HepG2 (cell line): ENCODE measurements around the gene LATS2. TPM values are rescaled to one million over a fixed set of nuclear protein-coding genes. Genes with fewer than 3 reads are reported as not detected.

Source experiments
- ATAC-seq: fragments of 200-7000 bp; cut with Tn5 transposase; 3 replicates; pipeline ENCODE4 v1.9.1; 2020; ENCODE audit warnings: mild to moderate bottlenecking, moderate library complexity
- BruUV-seq: library from RNA; stranded (reverse); fragments of 400-500 nt; replicated peaks from 2 replicates; lab custom pipeline; 2021; lab: Mats Ljungman, UMichigan
- CTCF ChIA-PET: fragments of 300-600 bp; formaldehyde crosslinking; extraction: SDS; loops from one replicate; lab custom pipeline; 2021; ENCODE audit warnings: low total read pairs, inconsistent platforms, low intra/inter-chr PET ratio; lab: Yijun Ruan, JAX
- POLR2A ChIA-PET: fragments of 350-600 bp; sonication (Branson Sonifier 250); formaldehyde crosslinking; loops from one replicate; lab custom pipeline; 2020; ENCODE audit warnings: antibody characterized with exemption, inconsistent platforms; lab: Yijun Ruan, JAX
- DNase-seq: peaks from one replicate; pipeline ENCODE4 v3.0.0-alpha.2; 2015; ENCODE audit warnings: low spot score
- FAIRE-seq: peaks from 3 replicates; lab custom pipeline; 2011; peaks lifted over from hg19 to GRCh38; lab: Jason Lieb, UNC
- H2AFZ ChIP-seq: one replicate; pipeline ENCODE4 v1.6.1; 2011; ENCODE audit warnings: low read length, inconsistent platforms
- H3K27ac ChIP-seq: fragments of 300-600 bp; 3 replicates; pipeline ENCODE4 v1.8.0; 2011; ENCODE audit warnings: mixed run types, mild to moderate bottlenecking, mixed read lengths, low read length, inconsistent platforms; ENCODE audit not compliant: insufficient read depth; ENCODE audit errors: extremely low read length
- H3K27me3 ChIP-seq, 2 experiments: fragments of 200-600 bp in 1 of 2; 2 replicates in 1 of 2; 3 replicates in 1 of 2; pipeline versions ENCODE4 v1.6.0 to v1.8.0; 2011; ENCODE audit warnings: low read length in 2 of 2, mild to moderate bottlenecking in 2 of 2, moderate library complexity in 2 of 2, inconsistent platforms in 1 of 2; ENCODE audit not compliant: insufficient read depth in 2 of 2, control insufficient read depth in 1 of 2
- H3K36me3 ChIP-seq, 2 experiments: fragments of 200-600 bp in 1 of 2; replicated peaks in 1 of 2; 2 replicates in 1 of 2; 3 replicates in 1 of 2; pipeline versions ENCODE4 v1.5.1 to v1.8.0; 2011; ENCODE audit warnings: low read length in 2 of 2, inconsistent platforms in 1 of 2; ENCODE audit not compliant: insufficient read depth in 2 of 2, control insufficient read depth in 1 of 2
- H3K4me1 ChIP-seq: 2 replicates; pipeline ENCODE4 v1.5.1; 2012; ENCODE audit warnings: low read length, inconsistent platforms; ENCODE audit not compliant: insufficient read depth
- H3K4me2 ChIP-seq: 2 replicates; pipeline ENCODE4 v1.6.0; 2011; ENCODE audit warnings: low read depth, low read length, inconsistent platforms
- H3K4me3 ChIP-seq, 3 experiments: fragments of 200-600 bp in 1 of 3; sonication (generic), shearing (Covaris generic) in 1 of 3; replicated peaks in 1 of 3; 2 replicates each; pipeline ENCODE4 v1.5.1; 2011 to 2016; ENCODE audit warnings: low read length in 3 of 3, inconsistent platforms in 2 of 3, low read depth in 2 of 3, mild to moderate bottlenecking in 2 of 3, control low read depth in 1 of 3, mixed read lengths in 1 of 3; ENCODE audit not compliant: insufficient read depth in 1 of 3
- H3K79me2 ChIP-seq: one replicate; pipeline ENCODE4 v1.6.1; 2011; ENCODE audit warnings: low read length, inconsistent platforms; ENCODE audit not compliant: insufficient read depth
- H3K9ac ChIP-seq: 2 replicates; pipeline ENCODE4 v1.6.0; 2011; ENCODE audit warnings: mild to moderate bottlenecking, low read depth, low read length, inconsistent platforms; ENCODE audit not compliant: insufficient read depth
- H3K9me3 ChIP-seq: 2 replicates; pipeline ENCODE4 v1.5.1; 2012; ENCODE audit warnings: mild to moderate bottlenecking, low read length
- H4K20me1 ChIP-seq: 2 replicates; pipeline ENCODE4 v1.6.0; 2011; ENCODE audit warnings: inconsistent platforms, mild to moderate bottlenecking, low read length, moderate library complexity; ENCODE audit not compliant: insufficient read depth
- ARID3A ChIP-seq: IDR thresholded peaks from 2 replicates; pipeline ENCODE4 v1.6.1; 2012; ENCODE audit warnings: low read depth, low read length, improper control_type of control experiment
- ARID5B ChIP-seq: IDR thresholded peaks from 2 replicates; pipeline ENCODE4 v1.4.0; 2020; ENCODE audit warnings: mild to moderate bottlenecking, missing genetic modification reagents
- CEBPG ChIP-seq: IDR thresholded peaks from 2 replicates; pipeline ENCODE4 v1.6.1; 2016
- EP300 ChIP-seq, 3 experiments: sonication (generic) in 1 of 3; formaldehyde crosslinking in 1 of 3; IDR thresholded peaks; 2 replicates each; pipeline versions ENCODE4 v1.5.1 to v1.6.1; 2011 to 2020; ENCODE audit warnings: low read depth in 2 of 3, low read length in 2 of 3, borderline replicate concordance in 1 of 3, improper control_type of control experiment in 1 of 3, mild to moderate bottlenecking in 1 of 3, missing genetic modification reagents in 1 of 3, moderate library complexity in 1 of 3
- HMG20A ChIP-seq: IDR thresholded peaks from 2 replicates; pipeline ENCODE4 v1.6.1; 2016; ENCODE audit warnings: borderline replicate concordance
- NCOA1 ChIP-seq: sonication (generic); formaldehyde crosslinking; IDR thresholded peaks from 2 replicates; pipeline ENCODE4 v1.9.0; 2021; ENCODE audit warnings: missing genetic modification reagents
- RERE ChIP-seq: IDR thresholded peaks from 2 replicates; pipeline ENCODE4 v1.6.1; 2016; ENCODE audit warnings: low read depth, missing genetic modification reagents, missing compliant biosample characterization
- SAP130 ChIP-seq: IDR thresholded peaks from 2 replicates; pipeline ENCODE4 v1.6.1; 2016; ENCODE audit warnings: low read depth
- TBX3 ChIP-seq: fragments of 450-650 bp; IDR thresholded peaks from 2 replicates; pipeline ENCODE4 v1.6.1; 2017; ENCODE audit warnings: antibody characterized with exemption, mild to moderate bottlenecking, inconsistent platforms, borderline replicate concordance
- ZNF589 ChIP-seq: sonication (generic); formaldehyde crosslinking; conservative IDR thresholded peaks from 2 replicates; pipeline ENCODE4 v1.8.0; 2022; ENCODE audit warnings: mild to moderate bottlenecking, moderate library complexity, missing genetic modification reagents
- ZNF878 ChIP-seq: sonication (generic); formaldehyde crosslinking; IDR thresholded peaks from 2 replicates; pipeline ENCODE4 v1.8.1; 2023; ENCODE audit warnings: mild to moderate bottlenecking, missing genetic modification reagents, moderate library complexity
- WGBS: methylation state at CpG from one replicate; pipeline ENCODE4 v1.1.6; 2017; ENCODE audit warnings: low lambda C conversion rate; 5-methylcytosine and 5-hydroxymethylcytosine counted together
- in situ Hi-C: cut with HindIII; loops from 2 replicates; pipeline ENCODE4 v1.10.0; 2017; ENCODE audit warnings: low pct_unique_long_range_greater_than_20kb; ENCODE audit not compliant: extremely low pct_ligation_motif_present
- intact Hi-C: fragments of 100-400 bp; cut with micrococcal nuclease; formaldehyde crosslinking; loops from one replicate; pipeline ENCODE4 v1.10.0; 2022; ENCODE audit not compliant: unreplicated experiment
- polyA plus RNA-seq, 8 experiments: library from polyadenylated mRNA; depleted of rRNA in 3 of 8; stranded (reverse) in 7 of 8; unstranded in 1 of 8; fragments of >200 nt; fragmentation: Illumina TruSeq in 4 of 8; extraction: Trizol in 4 of 8; gene quantifications; 2 replicates each; pipeline versions ENCODE4 v1.2.1 to v1.2.3, GENCODE V29; 2011 to 2016; ENCODE audit warnings: low read depth in 4 of 8, missing spikeins in 1 of 8, mixed read lengths in 1 of 8; ENCODE audit not compliant: insufficient read depth in 1 of 8
- total RNA-seq, 5 experiments: library from RNA; depleted of rRNA; stranded (reverse); fragments of >200 nt; fragmentation: Illumina TruSeq; extraction: Trizol; gene quantifications; 2 replicates each; pipeline ENCODE4 v1.2.3, GENCODE V29; 2016; ENCODE audit warnings: low read depth in 1 of 5

Gene LATS2
- total and polyA plus RNA-seq, 2 of the 13 experiments (the other 11 are each of a cell fraction or from before 2014, with no cell fraction given): 7.3 to 8.5 TPM

GRCh38 chr13:20940083-20940482, 121.3 kb downstream of the LATS2 start:
- intact Hi-C loops (loop anchor here (1.0 to 5.0 kb wide), 3 partner anchors 82 to 357 kb away; no protein-coding TSS in a partner anchor), in situ Hi-C loops (loop anchor here (10.0 kb wide), 1 partner anchor 235 kb away; the partner anchor contains the start of genes MRPL57 and SKA3)
- DNase-seq: peak; percentile 83
- Histone ChIP-seq H3K79me2 (no peaks in the 10 kb centered on the region), H3K9ac (no peak overlapping the region), H3K4me2 (peak overlapping the region; percentile 55), H4K20me1 (no peaks in the 10 kb centered on the region), H3K27ac (no peak overlapping the region), H2AFZ (no peak overlapping the region), H3K4me1 (peaks cover 41% of the 10 kb centered on the region), H3K27me3 (peaks cover 0 to 17% of the 10 kb centered on the region in 2 experiments; a peak in 2 of 5 replicates), H3K36me3 (no peaks in the 10 kb centered on the region), H3K4me3 (no peak overlapping the region), H3K9me3 (no peaks in the 10 kb centered on the region)
- FAIRE-seq: no peak
- no TSS peak for BruUV-seq
- CTCF ChIA-PET: no interaction called here
- ATAC-seq: peak; percentile 59
- POLR2A ChIA-PET: interaction anchor here (0.7 to 1.1 kb wide), 2 partner anchors 13 to 236 kb away, joined by 4 read pairs; partner anchors contain the start of genes MRPL57 and SKA3
- WGBS: 0% methylated on average over 3 of the region's 3 CpGs
- TF ChIP-seq HMG20A (CRISPR knock-in tag) (peak; percentile 73; the same call in 1 of the 2 replicates), CEBPG (CRISPR knock-in tag) (peak; percentile 74), ZNF589 (CRISPR knock-in tag) (no peak), RERE (peak; percentile 69), NCOA1 (CRISPR knock-in tag) (no peak), SAP130 (CRISPR knock-in tag) (peak; percentile 20; the same call in 1 of the 2 replicates), EP300 (IDR thresholded peaks at IDR 0.05; ENCODE audit: low read depth in 2 of 2, low read length in 2 of 2) (peak in 1 of 2 experiments; percentile 49; a peak in 2 of 4 replicates), EP300 (CRISPR knock-in tag; IDR thresholded peaks at IDR 0.05; ENCODE audit: borderline replicate concordance) (no peak), TBX3 (0 out of 2 replicates have a peak, but pooled peaks have one; percentile 12), ARID5B (CRISPR knock-in tag) (peak; percentile 67), ZNF878 (no peak), ARID3A (peak; percentile 81)
